ENCODE data around the gene MLST8. TPM values are rescaled to one million over a fixed set of nuclear protein-coding genes. Genes with fewer than 3 reads are reported as not detected.
A peak's percentile ranks its signal among the peaks of the same experiment; 100 is the strongest.

Gene MLST8
- 10 to 100 TPM; 75.4 to 76.8 TPM for total RNA-seq
- 30.8 TPM for polyA plus RNA-seq

GRCh38 chr16:2205104-2205966, at the start of gene MLST8:
TSS of gene MLST8 (plus strand) at chr16:2205454. CDS start at chr16:2206086, 632 bp downstream.
- H3K27me3 ChIP-seq (ENCODE audit: insufficient read depth, low read length, poor library complexity, severe bottlenecking), result no peaks in the 10 kb centered on the region
- H3K4me1 ChIP-seq (ENCODE audit: insufficient read depth, low read length), result peaks cover 17% of the 10 kb centered on the region
- ChIA-PET CTCF (interaction anchor here (0.7 to 3.9 kb wide), 4 partner anchors 10 to 50 kb away, joined by 3 to 17 read pairs (median 4); partner anchors contain the start of genes ECI1 and PGP), POLR2A (interaction anchor here (1.0 to 2.5 kb wide), 4 partner anchors 9 to 241 kb away, joined by 3 to 20 read pairs (median 4); partner anchors contain the start of genes PGP and RPS2)
- Mint-ChIP-seq H3K27ac (peak within 1 kb of the TSS; percentile 76 to 94 (median 88)), H3K9me3 (no peaks in the 10 kb centered on the region), H3K4me1 (peaks cover 14 to 32% (median 21%) of the 10 kb centered on the region in 3 donors), H3K27me3 (peaks cover 0 to 4% of the 10 kb centered on the region in 2 donors), H3K4me3 (peak within 1 kb of the TSS; percentile 82 to 95 (median 88)), H3K36me3 (peaks cover 0 to 29% (median 4%) of the 10 kb centered on the region in 3 donors)
- peak; percentile 88 to 98 (median 95) for DNase-seq
- H3K9me3 ChIP-seq (ENCODE audit: low read length), result no peaks in the 10 kb centered on the region
- peaks cover 3% of the 10 kb centered on the region for H3K36me3 ChIP-seq (ENCODE audit: insufficient read depth, low read length)
- peak within 1 kb of the TSS; percentile 81 for H3K27ac ChIP-seq (ENCODE audit: low read depth, low read length)
- H3K4me3 ChIP-seq (ENCODE audit: low read length), result peak within 1 kb of the TSS; percentile 84

DNA sequence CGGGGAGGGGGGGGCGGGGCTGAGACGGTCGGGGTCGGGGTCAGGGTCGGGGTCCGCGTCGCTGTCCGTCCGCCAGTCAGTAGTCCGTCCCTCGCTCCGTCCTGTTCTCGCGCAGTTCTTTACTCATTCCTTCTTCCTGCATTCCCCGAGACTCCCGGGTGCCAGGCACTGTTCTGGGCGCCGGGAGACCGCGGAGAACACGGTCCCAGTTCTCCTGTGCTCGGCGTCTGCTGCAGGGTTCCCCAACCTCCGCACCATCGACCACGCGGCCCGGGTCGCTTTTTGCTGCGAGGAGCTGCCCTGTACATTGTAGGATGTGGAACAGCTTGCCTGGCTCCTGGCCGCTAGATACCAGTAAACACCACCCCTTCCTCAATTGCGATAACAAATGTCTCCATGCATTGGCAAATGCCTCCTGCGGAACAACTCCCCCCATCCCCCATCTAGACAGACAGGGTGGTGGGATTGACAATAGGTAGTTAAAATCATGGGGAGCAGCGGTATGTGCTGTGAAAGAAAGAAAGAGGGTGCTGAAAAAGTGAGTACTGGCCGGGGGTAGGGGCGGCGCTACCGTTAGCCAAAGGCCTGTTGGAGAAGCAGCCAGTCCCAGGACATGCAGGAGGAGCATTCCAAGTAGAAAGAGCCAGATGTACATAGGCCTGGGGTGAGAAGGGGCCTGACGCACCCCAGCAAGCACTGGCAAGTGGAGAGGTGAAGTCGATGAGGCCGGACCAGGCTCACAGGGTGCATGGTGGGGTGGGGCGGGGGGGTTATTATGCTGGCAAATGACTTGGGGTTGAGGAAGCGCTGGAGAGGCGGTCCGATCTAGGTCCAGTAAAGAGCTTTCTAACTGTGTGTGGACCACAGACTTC, 49.0 kb upstream of the MLST8 start:
- Mint-ChIP-seq H3K9me3 (no peaks in the 10 kb centered on the region), H3K4me1 (peaks cover 41 to 73% (median 41%) of the 10 kb centered on the region in 3 donors), H3K4me3 (peak overlapping the region; percentile 91 to 94 (median 92)), H3K27me3 (peaks cover 0 to 7% of the 10 kb centered on the region in 2 donors), H3K27ac (peak overlapping the region; percentile 35 to 96 (median 89)), H3K36me3 (peaks cover 0 to 20% (median 0%) of the 10 kb centered on the region in 3 donors)
- no peak for DNase-seq
- peaks cover 3% of the 10 kb centered on the region for H3K36me3 ChIP-seq (ENCODE audit: insufficient read depth, low read length)
- H3K27me3 ChIP-seq (ENCODE audit: insufficient read depth, low read length, poor library complexity, severe bottlenecking), result no peaks in the 10 kb centered on the region
- peak overlapping the region; percentile 79 for H3K27ac ChIP-seq (ENCODE audit: low read depth, low read length)
- ChIA-PET CTCF (interaction anchor here (0.9 to 5.4 kb wide), 8 partner anchors 11 to 382 kb away, joined by 3 to 48 read pairs (median 9); partner anchors contain the start of genes ECI1, NTHL1 and TSC2), POLR2A (interaction anchor here (0.6 to 1.9 kb wide), 25 partner anchors 10 to 1520 kb away, joined by 3 to 19 read pairs (median 6); partner anchors contain the start of genes AMDHD2, ECI1, FAHD1 and GFER)
- peak overlapping the region; percentile 83 for H3K4me3 ChIP-seq (ENCODE audit: low read length)
- H3K4me1 ChIP-seq (ENCODE audit: insufficient read depth, low read length), result peaks cover 51% of the 10 kb centered on the region
- H3K9me3 ChIP-seq (ENCODE audit: low read length), result no peaks in the 10 kb centered on the region

DNA sequence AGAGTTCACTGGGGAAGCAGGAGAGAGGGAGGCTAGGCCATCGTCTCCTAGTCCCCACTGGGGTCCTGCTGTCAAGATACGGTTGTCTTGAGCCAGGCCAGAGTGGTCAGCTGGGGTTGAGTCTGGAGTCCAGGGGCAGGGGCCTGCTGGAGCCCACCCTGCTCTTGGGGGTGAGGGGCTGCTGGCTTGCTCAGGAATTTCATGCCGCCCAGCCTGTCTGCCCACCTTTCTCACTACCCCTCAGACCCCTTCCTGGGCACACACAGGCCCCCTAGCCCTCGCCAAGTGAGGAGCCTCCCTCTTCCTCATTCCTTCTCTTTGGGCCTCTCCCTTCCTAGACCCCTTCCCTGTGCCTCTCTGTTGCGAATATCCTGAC, 48.4 kb upstream of the MLST8 start:
- Histone ChIP-seq H3K4me3 (ENCODE audit: low read length) (no peak overlapping the region), H3K27ac (ENCODE audit: low read depth, low read length) (no peak overlapping the region), H3K27me3 (ENCODE audit: insufficient read depth, low read length, poor library complexity, severe bottlenecking) (no peaks in the 10 kb centered on the region), H3K9me3 (ENCODE audit: low read length) (no peaks in the 10 kb centered on the region), H3K4me1 (ENCODE audit: insufficient read depth, low read length) (peaks cover 45% of the 10 kb centered on the region), H3K36me3 (ENCODE audit: insufficient read depth, low read length) (no peaks in the 10 kb centered on the region)
- Mint-ChIP-seq H3K27ac (peak overlapping the region; percentile 35 to 91 (median 72)), H3K27me3 (peaks cover 0 to 7% of the 10 kb centered on the region in 2 donors), H3K9me3 (no peaks in the 10 kb centered on the region), H3K4me3 (peak overlapping the region; percentile 91 to 94 (median 92)), H3K4me1 (peaks cover 38 to 69% (median 38%) of the 10 kb centered on the region in 3 donors), H3K36me3 (peaks cover 0 to 15% (median 0%) of the 10 kb centered on the region in 3 donors)
- DNase-seq, result no peak
- ChIA-PET POLR2A (interaction anchor here (1.1 kb wide), 1 partner anchor 135 kb away, joined by 3 read pairs; no protein-coding TSS in a partner anchor), CTCF (no interaction called here)

GRCh38 chr16:2157480-2158261, 47.6 kb upstream of the MLST8 start:
- no peak for DNase-seq
- H3K4me1 Mint-ChIP-seq, result peaks cover 38 to 66% (median 38%) of the 10 kb centered on the region in 3 donors
- peaks cover 0 to 7% of the 10 kb centered on the region in 2 donors for H3K27me3 Mint-ChIP-seq
- Histone ChIP-seq H3K27ac (ENCODE audit: low read depth, low read length) (no peak overlapping the region), H3K9me3 (ENCODE audit: low read length) (no peaks in the 10 kb centered on the region), H3K36me3 (ENCODE audit: insufficient read depth, low read length) (no peaks in the 10 kb centered on the region), H3K4me3 (ENCODE audit: low read length) (no peak overlapping the region), H3K27me3 (ENCODE audit: insufficient read depth, low read length, poor library complexity, severe bottlenecking) (no peaks in the 10 kb centered on the region), H3K4me1 (ENCODE audit: insufficient read depth, low read length) (peaks cover 37% of the 10 kb centered on the region)
- peaks cover 0 to 14% (median 0%) of the 10 kb centered on the region in 3 donors for H3K36me3 Mint-ChIP-seq
- ChIA-PET POLR2A (no interaction called here), CTCF (no interaction called here)
- peak overlapping the region in 5 of 7 donors; percentile 87 to 93 (median 91) for H3K4me3 Mint-ChIP-seq
- peak overlapping the region in 3 of 8 donors; percentile 48 to 89 (median 50) for H3K27ac Mint-ChIP-seq
- H3K9me3 Mint-ChIP-seq, result no peaks in the 10 kb centered on the region

GRCh38 chr16:2158262-2158638, 47.0 kb upstream of the MLST8 start:
- no peaks in the 10 kb centered on the region for H3K27me3 ChIP-seq (ENCODE audit: insufficient read depth, low read length, poor library complexity, severe bottlenecking)
- Mint-ChIP-seq H3K4me3 (peak overlapping the region in 1 of 7 donors; percentile 61), H3K4me1 (peaks cover 36 to 60% (median 39%) of the 10 kb centered on the region in 3 donors), H3K27ac (peak overlapping the region in 1 of 8 donors; percentile 43), H3K27me3 (peaks cover 0 to 7% of the 10 kb centered on the region in 2 donors), H3K36me3 (peaks cover 0 to 13% (median 0%) of the 10 kb centered on the region in 3 donors), H3K9me3 (no peaks in the 10 kb centered on the region)
- H3K4me1 ChIP-seq (ENCODE audit: insufficient read depth, low read length), result peaks cover 31% of the 10 kb centered on the region
- CTCF ChIA-PET, result no interaction called here
- POLR2A ChIA-PET, result interaction anchor here (0.5 kb wide), 1 partner anchor 62 kb away, joined by 4 read pairs; no protein-coding TSS in a partner anchor
- DNase-seq, result no peak
- no peak overlapping the region for H3K4me3 ChIP-seq (ENCODE audit: low read length)
- no peaks in the 10 kb centered on the region for H3K9me3 ChIP-seq (ENCODE audit: low read length)
- no peaks in the 10 kb centered on the region for H3K36me3 ChIP-seq (ENCODE audit: insufficient read depth, low read length)
- no peak overlapping the region for H3K27ac ChIP-seq (ENCODE audit: low read depth, low read length)

DNA sequence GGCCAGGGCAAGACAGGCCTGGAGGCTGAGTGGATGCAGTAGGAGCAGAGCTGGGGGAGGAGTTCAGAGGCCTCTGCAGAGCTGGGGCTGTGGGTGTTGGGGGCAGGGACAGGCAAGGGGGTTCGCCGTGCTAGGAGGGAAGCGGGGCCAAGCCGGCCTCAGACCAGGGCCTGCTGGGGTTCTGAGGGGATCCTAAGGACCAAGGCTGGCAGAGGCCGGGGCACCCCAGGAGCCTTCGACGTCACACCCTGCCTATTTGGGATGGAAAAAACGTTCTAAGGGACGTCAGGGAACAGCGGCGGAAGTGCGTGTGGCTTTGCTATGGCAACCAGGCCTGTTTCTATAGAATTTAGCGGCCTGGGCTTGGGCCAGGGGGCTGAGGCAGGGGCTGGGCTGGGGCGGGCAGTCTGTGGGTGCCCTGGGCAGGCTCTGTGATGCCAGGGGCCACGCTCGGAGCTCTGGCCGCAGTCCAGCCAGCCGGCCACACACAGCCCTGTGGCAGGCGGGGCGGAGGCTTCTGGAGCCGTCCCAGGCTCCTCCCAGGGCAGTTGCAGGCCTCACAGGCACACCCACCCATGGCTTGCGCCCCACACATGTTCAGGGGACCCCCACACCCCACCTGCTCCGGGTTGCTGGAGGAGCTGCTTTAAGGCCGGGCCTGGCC, 45.9 kb upstream of the MLST8 start:
- DNase-seq, result no peak
- ChIA-PET CTCF (no interaction called here), POLR2A (no interaction called here)
- H3K9me3 Mint-ChIP-seq, result no peaks in the 10 kb centered on the region
- H3K36me3 Mint-ChIP-seq, result peaks cover 0 to 10% (median 0%) of the 10 kb centered on the region in 3 donors
- peak overlapping the region in 2 of 8 donors; percentile 23 to 78 for H3K27ac Mint-ChIP-seq
- peaks cover 0 to 7% of the 10 kb centered on the region in 2 donors for H3K27me3 Mint-ChIP-seq
- peak overlapping the region in 1 of 7 donors; percentile 48 for H3K4me3 Mint-ChIP-seq
- no peaks in the 10 kb centered on the region for H3K9me3 ChIP-seq (ENCODE audit: low read length)
- H3K27ac ChIP-seq (ENCODE audit: low read depth, low read length), result no peak overlapping the region
- no peaks in the 10 kb centered on the region for H3K27me3 ChIP-seq (ENCODE audit: insufficient read depth, low read length, poor library complexity, severe bottlenecking)
- no peaks in the 10 kb centered on the region for H3K36me3 ChIP-seq (ENCODE audit: insufficient read depth, low read length)
- H3K4me3 ChIP-seq (ENCODE audit: low read length), result no peak overlapping the region
- peaks cover 25 to 50% (median 31%) of the 10 kb centered on the region in 3 donors for H3K4me1 Mint-ChIP-seq
- H3K4me1 ChIP-seq (ENCODE audit: insufficient read depth, low read length), result peaks cover 21% of the 10 kb centered on the region
